Measurements from ENCODE around the gene TAS2R60. TPM values are rescaled to one million over a fixed set of nuclear protein-coding genes. Genes with fewer than 3 reads are reported as not detected.

TAS2R60 gene
- total RNA-seq, 1 experiment from 2014 or later: not detected

GRCh38 chr7:143455942-143456341, 12.7 kb downstream of the TAS2R60 start:
- no peaks in the 10 kb centered on the region for H3K4me1 ChIP-seq (ENCODE audit: insufficient read depth, low read length)
- no peak overlapping the region for H2AK5ac ChIP-seq (ENCODE audit: insufficient read length, low read length)
- Mint-ChIP-seq H3K27me3 (ENCODE audit: low read depth) (no peaks in the 10 kb centered on the region; the same call in 1 of the 2 replicates), H3K4me3 (no peak overlapping the region), H3K4me1 (peaks cover 4% of the 10 kb centered on the region in 2 experiments; a peak in 2 of 4 replicates), H3K27ac (no peak overlapping the region), H3K9me3 (peaks cover 2 to 6% of the 10 kb centered on the region in 2 experiments; a peak in 4 of 5 replicates), H3K36me3 (ENCODE audit: insufficient read depth in 1 of 3, low read depth in 3 of 3) (peaks cover 0 to 5% (median 2%) of the 10 kb centered on the region in 3 experiments; a peak in 4 of 7 replicates)
- no peaks in the 10 kb centered on the region for H3K79me2 ChIP-seq (ENCODE audit: insufficient read depth, low read length)
- no peak overlapping the region for H2BK120ac ChIP-seq (ENCODE audit: low read depth, low read length, poor library complexity, severe bottlenecking)
- no peaks in the 10 kb centered on the region for H3K23me2 ChIP-seq (ENCODE audit: insufficient read length, low read depth, low read length, poor library complexity, severe bottlenecking)
- H4K5ac ChIP-seq (ENCODE audit: insufficient read length, low read depth, low read length): no peak overlapping the region
- no peak overlapping the region for H3K14ac ChIP-seq (ENCODE audit: insufficient read depth, low read length)
- no peak overlapping the region for H3K4ac ChIP-seq (ENCODE audit: low read depth, low read length)
- no peak overlapping the region for H3K4me2 ChIP-seq (ENCODE audit: insufficient read depth, insufficient read length, low read length)
- no peak overlapping the region for H3K27ac ChIP-seq (ENCODE audit: insufficient read length, low read depth, low read length)
- H2BK12ac ChIP-seq (ENCODE audit: insufficient read length, low read depth, low read length): no peak overlapping the region
- DNase-seq: no peak
- no peak overlapping the region for H4K91ac ChIP-seq (ENCODE audit: insufficient read length, low read depth, low read length)
- WGBS (ENCODE audit: extremely low coverage, insufficient read length, low lambda C conversion rate): no CpG with 5 or more reads among the region's 4 CpGs
- no peaks in the 10 kb centered on the region for H3K9me3 ChIP-seq (ENCODE audit: control insufficient read depth, low read depth, low read length)
- no peak overlapping the region for H4K8ac ChIP-seq (replicated peaks; ENCODE audit: insufficient read length, low read depth, low read length)
- no peak for TF ChIP-seq CTCF (conservative IDR thresholded peaks at IDR 0.05)
- H4K20me1 ChIP-seq (ENCODE audit: control insufficient read depth, insufficient read depth, insufficient read length): no peaks in the 10 kb centered on the region
- H2AFZ ChIP-seq (ENCODE audit: low read length): no peak overlapping the region
- no peak overlapping the region for H2BK5ac ChIP-seq (ENCODE audit: insufficient read length, low read length)
- no peak overlapping the region for H3K9ac ChIP-seq (ENCODE audit: extremely low read depth, insufficient read length, low read length)
- H2BK15ac ChIP-seq (ENCODE audit: low read depth, low read length): no peak overlapping the region
- H3T11ph ChIP-seq (ENCODE audit: low read length): no peak overlapping the region
- no peak overlapping the region for H3K56ac ChIP-seq (ENCODE audit: insufficient read length, low read depth, low read length)
- H3K27me3 ChIP-seq (ENCODE audit: insufficient read depth, low read length): no peaks in the 10 kb centered on the region
- H3K79me1 ChIP-seq (ENCODE audit: insufficient read depth, low read depth, low read length, poor library complexity, severe bottlenecking): no peaks in the 10 kb centered on the region
- no peak overlapping the region for H3K23ac ChIP-seq (ENCODE audit: insufficient read length, low read depth, low read length)
- no peak overlapping the region for H2BK20ac ChIP-seq (ENCODE audit: low read depth, low read length, poor library complexity, severe bottlenecking)
- no peak overlapping the region for H3K18ac ChIP-seq (ENCODE audit: insufficient read length, low read depth, low read length)
